MCF 10A (cell line): ENCODE measurements around the gene PRSS50. TPM values are rescaled to one million over a fixed set of nuclear protein-coding genes. Genes with fewer than 3 reads are reported as not detected.

ENCODE experiments used
- BruUV-seq: library from RNA; stranded (reverse); fragments of 400-500 nt; replicated peaks from 2 replicates; lab custom pipeline; 2021; lab: Mats Ljungman, UMichigan
- CTCF ChIA-PET: fragments of 300-600 bp; sonication (Branson Sonifier 250); formaldehyde crosslinking; extraction: SDS; loops from one replicate; lab custom pipeline; 2021; ENCODE audit warnings: antibody characterized with exemption, inconsistent platforms; lab: Yijun Ruan, JAX
- POLR2A ChIA-PET: fragments of 300-600, 350-650 bp; sonication (Branson Sonifier 250); formaldehyde crosslinking; extraction: SDS; loops from one replicate; lab custom pipeline; 2020; ENCODE audit warnings: antibody characterized with exemption, inconsistent platforms; lab: Yijun Ruan, JAX
- DNase-seq: peaks from one replicate; pipeline ENCODE4 v3.0.0-alpha.2; 2018; ENCODE audit not compliant: unreplicated experiment
- H3K27ac Mint-ChIP-seq: one replicate; pipeline ENCODE4 v1.8.0; 2022; ENCODE audit warnings: mild to moderate bottlenecking, low read depth, mixed read lengths; ENCODE audit not compliant: unreplicated experiment
- H3K27me3 Mint-ChIP-seq: one replicate; pipeline ENCODE4 v1.8.0; 2022; ENCODE audit warnings: mixed read lengths; ENCODE audit not compliant: insufficient read depth, unreplicated experiment
- H3K36me3 Mint-ChIP-seq: one replicate; pipeline ENCODE4 v1.8.0; 2022; ENCODE audit warnings: mild to moderate bottlenecking, moderate library complexity, mixed read lengths; ENCODE audit not compliant: insufficient read depth, unreplicated experiment
- H3K4me1 Mint-ChIP-seq: one replicate; pipeline ENCODE4 v1.8.0; 2022; ENCODE audit warnings: mixed read lengths; ENCODE audit not compliant: insufficient read depth, unreplicated experiment
- H3K4me3 Mint-ChIP-seq: one replicate; pipeline ENCODE4 v1.8.0; 2022; ENCODE audit warnings: mild to moderate bottlenecking, moderate library complexity, mixed read lengths; ENCODE audit not compliant: unreplicated experiment
- H3K9me3 Mint-ChIP-seq: one replicate; pipeline ENCODE4 v1.8.0; 2022; ENCODE audit warnings: mixed read lengths; ENCODE audit not compliant: unreplicated experiment
- intact Hi-C: fragments of 100-400 bp; cut with micrococcal nuclease; formaldehyde crosslinking; loops from 2 replicates; pipeline ENCODE4 v1.14.1; 2022
- total RNA-seq: library from RNA; stranded (reverse); gene quantifications from 2 replicates; pipeline ENCODE4 v1.2.3, GENCODE V29; 2022
- TF ChIP-seq, protein P1 (sequence below): fragments of 200-600 bp; IDR thresholded peaks from one replicate; pipeline ENCODE4 v1.8.0; 2022; ENCODE audit warnings: antibody characterized with exemption, mild to moderate bottlenecking; ENCODE audit not compliant: unreplicated experiment

The PRSS50 gene
- total RNA-seq, 1 experiment from 2014 or later: not detected

DNA sequence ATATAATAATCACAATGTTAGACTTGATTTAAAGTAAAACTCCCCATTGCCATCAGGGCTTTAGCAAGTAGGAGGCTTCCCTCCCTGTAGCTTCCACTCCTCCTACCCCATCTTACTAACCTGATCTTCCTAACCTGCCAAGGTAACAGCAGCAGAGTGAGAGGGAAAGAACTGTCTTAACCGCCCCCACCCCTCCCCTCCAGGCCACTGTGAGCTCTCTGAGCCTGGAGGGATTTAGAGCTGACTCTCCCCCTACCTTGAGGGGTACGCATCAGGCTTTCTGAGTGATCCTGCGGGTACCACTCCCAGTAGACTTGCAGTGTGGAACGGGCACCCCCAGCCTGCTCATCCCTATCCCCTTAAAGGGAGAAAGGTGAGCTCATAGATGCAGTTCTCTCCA is 11.4 kb upstream of the PRSS50 start:
- DNase-seq: no peak
- Mint-ChIP-seq H3K9me3 (no peaks in the 10 kb centered on the region), H3K4me1 (no peaks in the 10 kb centered on the region), H3K4me3 (no peak overlapping the region), H3K27ac (no peak overlapping the region), H3K27me3 (peaks cover 51% of the 10 kb centered on the region), H3K36me3 (no peaks in the 10 kb centered on the region)
- ChIA-PET POLR2A (no interaction called here), CTCF (interaction anchor here (1.1 kb wide), 1 partner anchor 15 kb away, joined by 4 read pairs; no protein-coding TSS in a partner anchor)
- intact Hi-C loops: no loop called here
- BruUV-seq: no TSS peak
- TF ChIP-seq, protein P1, sequence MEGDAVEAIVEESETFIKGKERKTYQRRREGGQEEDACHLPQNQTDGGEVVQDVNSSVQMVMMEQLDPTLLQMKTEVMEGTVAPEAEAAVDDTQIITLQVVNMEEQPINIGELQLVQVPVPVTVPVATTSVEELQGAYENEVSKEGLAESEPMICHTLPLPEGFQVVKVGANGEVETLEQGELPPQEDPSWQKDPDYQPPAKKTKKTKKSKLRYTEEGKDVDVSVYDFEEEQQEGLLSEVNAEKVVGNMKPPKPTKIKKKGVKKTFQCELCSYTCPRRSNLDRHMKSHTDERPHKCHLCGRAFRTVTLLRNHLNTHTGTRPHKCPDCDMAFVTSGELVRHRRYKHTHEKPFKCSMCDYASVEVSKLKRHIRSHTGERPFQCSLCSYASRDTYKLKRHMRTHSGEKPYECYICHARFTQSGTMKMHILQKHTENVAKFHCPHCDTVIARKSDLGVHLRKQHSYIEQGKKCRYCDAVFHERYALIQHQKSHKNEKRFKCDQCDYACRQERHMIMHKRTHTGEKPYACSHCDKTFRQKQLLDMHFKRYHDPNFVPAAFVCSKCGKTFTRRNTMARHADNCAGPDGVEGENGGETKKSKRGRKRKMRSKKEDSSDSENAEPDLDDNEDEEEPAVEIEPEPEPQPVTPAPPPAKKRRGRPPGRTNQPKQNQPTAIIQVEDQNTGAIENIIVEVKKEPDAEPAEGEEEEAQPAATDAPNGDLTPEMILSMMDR: no peak

DNA sequence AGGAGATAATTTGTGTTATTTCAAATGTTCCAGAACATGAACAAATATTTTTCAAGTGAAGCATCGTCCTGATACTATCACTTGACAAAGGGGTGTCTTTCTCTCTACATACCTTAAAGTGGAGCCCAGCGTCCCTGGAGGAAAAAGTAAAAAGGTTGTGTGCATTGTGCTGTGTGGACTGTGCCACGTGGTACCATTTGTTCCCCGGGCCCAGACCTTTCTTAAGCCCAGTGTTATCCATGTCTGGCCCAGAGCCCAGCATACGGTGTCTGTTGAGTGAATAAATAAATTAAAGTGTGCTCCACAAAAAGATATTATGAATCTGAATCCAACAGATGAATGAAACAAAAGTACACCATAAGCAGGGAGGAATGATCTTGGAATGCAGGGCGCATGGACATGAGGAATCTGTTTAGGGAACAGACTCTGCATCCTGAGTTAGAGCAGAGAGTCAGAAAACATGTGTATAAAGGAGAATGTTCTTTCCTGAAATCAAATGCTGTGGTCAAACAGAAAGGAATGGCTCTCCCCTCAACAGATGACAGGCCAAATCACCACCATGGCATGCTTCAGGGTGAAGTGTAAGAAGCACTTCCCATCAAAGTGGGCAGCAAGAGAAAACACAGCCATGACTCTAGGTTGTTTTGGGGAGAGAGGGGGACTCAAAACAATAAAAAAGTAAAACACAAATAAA is 8.1 kb upstream of the PRSS50 start:
- TF ChIP-seq, protein P1: no peak
- Mint-ChIP-seq H3K36me3 (no peaks in the 10 kb centered on the region), H3K4me1 (no peaks in the 10 kb centered on the region), H3K4me3 (no peak overlapping the region), H3K27me3 (peaks cover 31% of the 10 kb centered on the region), H3K9me3 (no peaks in the 10 kb centered on the region), H3K27ac (no peak overlapping the region)
- ChIA-PET POLR2A (no interaction called here), CTCF (interaction anchor here (0.9 kb wide), 1 partner anchor 16 kb away, joined by 3 read pairs; no protein-coding TSS in a partner anchor)
- intact Hi-C loops: no loop called here
- DNase-seq: no peak
- BruUV-seq: no TSS peak

DNA sequence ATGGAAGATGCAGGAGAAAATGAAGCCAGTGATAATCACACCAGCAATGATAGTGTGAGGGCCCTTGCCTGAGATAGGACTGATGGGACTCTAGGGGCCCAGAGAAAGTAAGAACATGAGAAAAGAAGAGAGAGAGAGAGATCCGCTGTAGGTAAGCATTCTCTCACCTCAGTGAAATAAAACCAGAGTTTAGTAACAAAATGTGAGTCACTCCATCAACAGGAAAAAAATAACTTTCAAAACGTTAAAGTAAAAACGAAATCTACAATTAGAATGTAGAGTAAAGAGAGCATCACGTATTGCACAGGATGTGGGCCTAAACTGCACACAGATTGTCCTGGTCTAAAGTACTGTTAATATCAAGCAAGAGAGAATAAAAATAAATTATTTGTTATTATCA is 6.8 kb upstream of the PRSS50 start:
- Mint-ChIP-seq H3K36me3 (no peaks in the 10 kb centered on the region), H3K27ac (no peak overlapping the region), H3K4me1 (no peaks in the 10 kb centered on the region), H3K4me3 (no peak overlapping the region), H3K27me3 (peaks cover 29% of the 10 kb centered on the region), H3K9me3 (no peaks in the 10 kb centered on the region)
- CTCF ChIA-PET: interaction anchor here (0.7 to 1.3 kb wide), 2 partner anchors 127 to 142 kb away, joined by 3 read pairs; no protein-coding TSS in a partner anchor
- intact Hi-C loops: no loop called here
- no TSS peak for BruUV-seq
- TF ChIP-seq, protein P1: no peak
- POLR2A ChIA-PET: no interaction called here
- DNase-seq: no peak

DNA sequence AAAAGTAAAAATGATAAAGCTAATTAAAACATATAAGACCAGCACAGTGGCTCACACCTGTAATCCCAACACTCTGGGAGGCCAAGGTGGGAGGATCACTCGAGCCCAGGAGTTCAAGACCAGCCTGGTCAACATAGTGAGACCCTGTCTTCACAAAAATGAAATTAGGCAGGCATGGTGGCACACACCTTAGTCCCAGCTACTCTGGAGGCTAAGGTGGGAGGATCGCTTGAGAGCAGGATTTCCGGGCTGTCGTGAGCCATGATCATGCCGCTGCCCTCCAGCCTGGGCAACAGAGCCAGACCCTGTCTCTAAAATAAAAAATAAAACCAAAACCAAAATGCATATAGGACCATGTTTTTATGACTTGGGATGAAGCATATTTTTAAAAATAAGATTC is 4.8 kb upstream of the PRSS50 start:
- TF ChIP-seq, protein P1: no peak
- intact Hi-C loops: no loop called here
- BruUV-seq: no TSS peak
- POLR2A ChIA-PET: no interaction called here
- DNase-seq: no peak
- Mint-ChIP-seq H3K4me3 (no peak overlapping the region), H3K27me3 (peaks cover 27% of the 10 kb centered on the region), H3K4me1 (no peaks in the 10 kb centered on the region), H3K36me3 (no peaks in the 10 kb centered on the region), H3K9me3 (no peaks in the 10 kb centered on the region), H3K27ac (no peak overlapping the region)
- CTCF ChIA-PET: no interaction called here
